Measurements from ENCODE around the gene GRID2.
"Not testable (repeated sequence)": the region's sequence is repeated elsewhere in the genome, so short reads cannot be mapped to it uniquely, and the experiment has no call there.

- not testable (repeated sequence) for TF ChIP-seq POLR2AphosphoS5, POLR2A (IDR thresholded peaks at IDR 0.05; ENCODE audit: low read depth, low read length)
These were observed 1373.2 kb downstream of the GRID2 start for GRCh38 chr4:93676937-93677336.
